HG02623 (cell line): Measurements from ENCODE around the gene LIPC.

Source experiments
- ATAC-seq: cut with Tn5 transposase; IDR thresholded peaks from one replicate; pipeline ENCODE4 v1.9.1; 2021; ENCODE audit warnings: moderate library complexity; ENCODE audit not compliant: unreplicated experiment

The LIPC gene

DNA sequence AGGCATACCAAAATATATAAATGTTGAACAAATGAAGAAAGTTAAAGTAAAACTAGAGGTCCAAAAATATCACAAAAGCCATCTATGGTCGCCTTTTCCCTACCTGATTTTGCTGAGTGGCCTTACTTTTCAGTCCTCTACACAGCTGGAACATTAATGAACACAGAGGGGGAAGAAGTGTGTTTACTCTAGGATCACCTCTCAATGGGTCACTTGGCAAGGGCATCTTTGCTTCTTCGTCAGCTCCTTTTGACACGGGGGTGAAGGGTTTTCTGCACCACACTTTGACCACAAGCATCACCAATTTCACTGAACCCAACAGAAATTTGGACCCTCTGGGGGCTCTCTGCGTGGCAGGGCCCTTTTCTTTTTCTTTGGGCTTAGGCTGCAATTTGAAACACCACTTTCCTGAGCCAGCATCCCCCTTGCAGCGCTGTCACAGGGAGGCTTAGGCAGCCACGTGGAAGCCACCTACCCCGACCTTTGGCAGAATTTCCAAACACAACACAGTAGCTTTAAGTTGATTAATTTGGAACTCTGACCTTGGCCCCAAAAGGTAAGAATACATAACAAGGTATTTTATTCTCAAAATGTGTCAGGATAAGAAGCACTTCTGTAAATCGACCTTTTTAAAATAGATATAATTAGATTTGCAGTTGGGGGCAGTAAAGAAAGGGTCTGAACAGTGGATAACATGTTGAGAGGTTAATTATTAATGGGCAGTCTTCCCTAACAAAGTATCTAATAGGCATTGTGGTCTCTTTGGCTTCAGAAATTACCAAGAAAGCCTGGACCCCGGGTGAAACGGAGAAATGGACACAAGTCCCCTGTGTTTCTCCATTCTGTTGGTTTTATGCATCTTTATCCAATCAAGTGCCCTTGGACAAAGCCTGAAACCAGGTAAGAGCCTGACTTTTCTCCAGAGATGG is at the start of gene LIPC:
LIPC (plus strand) TSS at position 771 of the 929 bp plus-strand sequence; CDS start at position 813, 42 bp downstream.
- ATAC-seq = no peak

GRCh38 chr15:58383876-58384275 is 47.9 kb upstream of the LIPC start:
- no peak for ATAC-seq

GRCh38 chr15:58384667-58385066 is 47.1 kb upstream of the LIPC start:
- ATAC-seq = no peak

GRCh38 chr15:58386081-58386480 is 45.7 kb upstream of the LIPC start:
- no peak for ATAC-seq

- ATAC-seq = no peak
Measured at GRCh38 chr15:58386641-58387040, 45.1 kb upstream of the LIPC start.

GRCh38 chr15:58387130-58387529 is 44.7 kb upstream of the LIPC start:
- ATAC-seq = no peak

DNA sequence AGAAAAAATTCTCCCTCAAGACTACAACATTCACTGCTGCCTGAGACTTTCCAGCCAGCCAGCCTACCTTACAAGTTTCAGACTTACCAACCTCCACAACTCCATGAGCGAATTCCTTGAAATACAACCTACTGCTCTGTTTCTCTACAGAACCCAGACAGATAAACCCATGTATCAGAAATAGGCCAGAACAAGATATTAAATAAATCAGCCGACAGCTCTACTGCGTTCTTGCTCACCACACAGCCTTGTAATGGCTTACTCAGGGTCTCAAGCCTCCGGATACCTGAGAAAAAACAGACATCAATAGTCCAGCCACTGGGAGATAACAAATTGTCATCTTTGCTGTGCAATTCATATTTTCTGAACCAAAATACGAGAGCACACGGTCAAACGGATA is 43.6 kb upstream of the LIPC start:
- no peak for ATAC-seq

DNA sequence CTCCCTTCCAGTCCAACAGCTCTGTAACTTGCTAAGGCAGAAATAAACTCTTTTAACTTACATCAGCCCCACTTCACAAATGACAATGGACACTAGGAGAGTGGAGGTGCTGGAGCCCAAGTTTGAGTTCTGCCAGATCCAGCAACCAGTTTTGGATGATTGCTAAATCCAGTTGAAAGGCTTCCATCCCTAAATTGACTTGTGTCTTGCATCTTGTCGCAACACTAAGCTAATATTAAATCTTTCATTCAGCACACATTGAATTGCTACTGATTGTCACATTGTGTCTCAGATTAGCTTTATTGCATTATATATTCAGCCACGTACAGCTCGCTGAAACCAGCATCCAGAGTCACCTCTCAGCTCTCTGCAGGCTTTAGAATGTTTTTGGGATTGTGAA is 41.7 kb upstream of the LIPC start:
- no peak for ATAC-seq

DNA sequence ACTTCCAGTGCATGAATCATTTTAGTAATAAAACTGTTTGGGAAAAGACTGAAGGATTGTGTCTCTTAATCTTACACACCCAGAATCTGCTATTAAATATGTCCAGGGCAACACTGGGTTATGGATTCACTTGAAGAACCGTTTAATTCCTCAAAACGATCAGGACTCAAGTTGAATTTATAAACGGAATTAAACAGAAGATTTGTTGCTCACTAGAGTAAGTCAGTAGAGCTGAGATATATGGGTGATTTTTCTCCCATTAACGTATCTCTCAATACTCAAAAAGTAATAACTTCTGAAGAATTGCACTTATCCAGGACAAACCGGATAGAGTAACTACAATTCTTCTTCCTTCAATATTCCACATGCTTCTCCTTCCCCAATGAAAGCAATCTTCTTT is 41.1 kb upstream of the LIPC start:
- no peak for ATAC-seq

- ATAC-seq = no peak
Measured at GRCh38 chr15:58391088-58391487, 40.7 kb upstream of the LIPC start.

- no peak for ATAC-seq
Measured at GRCh38 chr15:58392141-58392540, 39.6 kb upstream of the LIPC start.

DNA sequence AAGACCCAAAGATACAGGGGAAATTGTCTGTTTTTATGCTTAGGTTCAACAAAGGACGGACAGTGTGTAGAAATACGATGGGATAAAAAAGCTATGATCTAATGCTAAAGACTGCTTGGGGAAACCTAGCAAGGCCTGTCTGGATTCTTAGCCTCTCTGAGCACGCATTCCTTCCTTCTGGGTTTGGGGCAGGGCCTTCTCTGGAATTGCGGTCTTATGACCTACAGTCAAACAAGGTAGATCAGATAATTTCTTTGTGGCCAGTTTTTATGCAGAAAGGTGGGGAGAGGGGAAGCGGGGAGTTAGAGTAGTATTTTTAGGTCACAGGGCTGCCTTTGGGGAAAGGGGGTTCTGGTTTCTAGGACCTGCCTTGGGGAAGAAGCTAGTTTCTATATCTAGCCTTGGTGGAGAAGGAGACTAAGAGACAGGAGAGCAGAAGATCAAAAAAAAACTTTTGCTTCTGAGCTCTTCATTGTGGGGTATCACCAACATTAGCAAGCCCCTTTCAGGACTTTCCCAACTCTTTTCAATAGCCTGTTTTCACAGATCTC is 39.1 kb upstream of the LIPC start:
- no peak for ATAC-seq

DNA sequence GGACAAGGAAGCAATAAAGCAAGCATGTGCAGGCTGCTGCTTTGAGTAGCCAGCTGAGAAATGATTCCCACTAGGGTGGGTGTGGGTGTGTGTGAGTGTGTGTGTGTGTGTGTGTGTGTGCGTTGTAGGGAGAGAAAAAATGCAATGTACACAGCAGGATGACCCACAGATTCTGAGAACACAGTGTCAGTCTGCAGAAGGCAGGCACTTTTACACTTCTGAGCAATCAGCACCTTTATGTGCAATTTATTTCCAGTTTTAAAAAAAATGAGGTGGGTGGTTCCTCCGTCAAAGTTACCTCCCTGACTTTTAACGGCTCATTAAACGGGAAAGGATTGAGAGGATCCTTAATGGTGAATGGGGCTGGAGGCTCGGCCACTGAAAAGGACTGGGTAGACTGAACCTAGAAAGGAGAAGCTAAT is 38.5 kb upstream of the LIPC start:
- ATAC-seq = no peak

DNA sequence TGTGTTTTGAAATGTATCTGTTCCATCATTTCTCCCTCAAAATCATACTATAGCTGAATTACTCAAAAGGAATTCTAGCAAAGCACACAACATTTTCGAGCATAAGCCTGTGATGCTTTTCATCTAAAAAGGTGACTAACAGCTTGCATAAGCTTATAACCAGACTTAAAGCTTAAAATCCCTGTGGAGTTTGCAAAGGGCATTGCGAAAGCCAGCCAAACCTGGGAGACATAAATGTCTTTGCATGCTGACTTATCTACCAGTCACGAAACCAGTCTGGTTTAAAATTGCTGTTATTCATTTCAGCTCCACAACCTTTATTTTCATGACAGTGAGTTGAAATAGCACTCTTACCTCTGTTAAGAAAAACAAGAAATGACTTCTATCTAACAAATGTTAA is 35.6 kb upstream of the LIPC start:
- ATAC-seq = no peak

- ATAC-seq = no peak
Measured at GRCh38 chr15:58398071-58398470, 33.7 kb upstream of the LIPC start.

GRCh38 chr15:58398643-58399042 is 33.1 kb upstream of the LIPC start:
- no peak for ATAC-seq

DNA sequence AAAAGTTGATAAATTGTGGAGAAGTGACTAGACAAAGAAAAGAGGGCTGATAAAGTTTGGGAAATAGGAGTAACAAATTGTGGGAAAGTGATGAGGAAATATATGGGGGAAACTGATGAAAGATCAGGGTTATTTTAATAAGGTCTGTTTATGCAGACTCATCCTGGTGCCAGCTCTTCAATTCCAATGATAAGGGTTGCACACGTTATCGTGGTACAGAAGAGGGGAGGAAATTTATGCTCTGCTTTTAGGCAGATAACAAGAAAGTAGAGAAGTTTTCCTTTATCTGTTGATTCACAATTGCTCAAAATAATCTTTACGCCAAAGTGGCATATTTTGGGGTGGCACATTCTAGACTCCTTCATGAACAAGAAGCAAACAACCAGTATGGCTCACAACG is 32.1 kb upstream of the LIPC start:
- no peak for ATAC-seq

GRCh38 chr15:58401276-58401675 is 30.5 kb upstream of the LIPC start:
- ATAC-seq = no peak

- ATAC-seq = no peak
Measured at GRCh38 chr15:58401991-58402649, 29.7 kb upstream of the LIPC start.

DNA sequence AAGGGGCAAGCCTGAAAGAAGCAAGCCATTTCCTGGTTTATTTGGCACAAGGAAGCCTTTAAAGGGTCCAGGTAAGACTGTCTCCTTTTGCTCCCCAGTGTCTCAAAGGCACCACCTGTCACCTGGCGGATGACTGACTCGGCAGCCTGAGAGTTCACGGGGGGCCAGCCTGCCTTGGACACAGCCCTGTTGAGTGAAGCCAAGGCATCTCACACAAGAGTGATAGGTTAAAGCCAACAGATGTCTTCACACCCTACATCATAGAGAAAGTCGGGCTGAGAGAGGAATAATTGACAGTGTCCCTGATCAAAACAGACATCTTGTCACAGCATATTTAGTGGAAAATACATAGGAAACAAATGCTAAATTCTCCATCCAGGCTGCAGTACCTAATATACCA is 28.2 kb upstream of the LIPC start:
- ATAC-seq = no peak

GRCh38 chr15:58404020-58404419 is 27.8 kb upstream of the LIPC start:
- no peak for ATAC-seq

GRCh38 chr15:58404722-58405121 is 27.1 kb upstream of the LIPC start:
- no peak for ATAC-seq
